PC-9 (cell line): ENCODE measurements around the gene TBC1D16. TPM values are rescaled to one million over a fixed set of nuclear protein-coding genes. Genes with fewer than 3 reads are reported as not detected.

Source experiments
- BruUV-seq: library from RNA; stranded (reverse); fragments of 400-500 nt; replicated peaks from 2 replicates; lab custom pipeline; 2021; lab: Mats Ljungman, UMichigan
- CTCF ChIA-PET: fragments of 300-600 bp; sonication (Branson Sonifier 250); formaldehyde crosslinking; loops from one replicate; lab custom pipeline; 2022; ENCODE audit warnings: antibody characterized with exemption; lab: Charles Lee
- POLR2A ChIA-PET: fragments of 300-600 bp; sonication (Branson Sonifier 250); formaldehyde crosslinking; loops from one replicate; lab custom pipeline; 2022; ENCODE audit warnings: antibody characterized with exemption; ENCODE audit not compliant: unreplicated experiment; lab: Charles Lee
- DNase-seq, 2 experiments: peaks; one replicate each; pipeline versions ENCODE4 v3.0.0 to v3.0.0-alpha.2; 2015 to 2022; ENCODE audit warnings: mixed read lengths in 1 of 2
- H2AFZ ChIP-seq: fragments of 200-600 bp; sonication (generic); 2 replicates; pipeline ENCODE4 v1.8.1; 2017; ENCODE audit warnings: antibody characterized with exemption
- H3F3A ChIP-seq: fragments of 200-600 bp; sonication (generic); 2 replicates; pipeline ENCODE4 v1.8.1; 2017; ENCODE audit warnings: antibody characterized with exemption, mild to moderate bottlenecking, low read depth; ENCODE audit not compliant: insufficient read depth
- H3K27ac ChIP-seq: fragments of 200-600 bp; sonication (generic); 2 replicates; pipeline ENCODE4 v1.6.1; 2016; ENCODE audit warnings: mixed run types
- H3K27me3 ChIP-seq: fragments of 200-600 bp; sonication (generic); 2 replicates; pipeline ENCODE4 v1.6.1; 2016; ENCODE audit warnings: low read depth, mixed run types; ENCODE audit not compliant: insufficient read depth
- H3K36me3 ChIP-seq: fragments of 200-600 bp; sonication (generic); 2 replicates; pipeline ENCODE4 v1.6.1; 2016; ENCODE audit warnings: low read depth, mixed run types
- H3K4me1 ChIP-seq: fragments of 200-600 bp; sonication (generic); replicated peaks from 2 replicates; pipeline ENCODE4 v1.6.1; 2016; ENCODE audit warnings: mixed run types; ENCODE audit not compliant: insufficient read depth
- H3K4me2 ChIP-seq: fragments of 200-600 bp; sonication (generic); 2 replicates; pipeline ENCODE4 v1.6.1; 2017; ENCODE audit warnings: mixed run types
- H3K4me3 ChIP-seq: fragments of 200-600 bp; sonication (generic); 2 replicates; pipeline ENCODE4 v1.6.1; 2016; ENCODE audit warnings: mixed run types
- H3K79me2 ChIP-seq: fragments of 200-600 bp; sonication (generic); 2 replicates; pipeline ENCODE4 v1.6.1; 2017; ENCODE audit warnings: low read depth, mixed run types
- H3K9me2 ChIP-seq: fragments of 200-600 bp; sonication (generic); 2 replicates; pipeline ENCODE4 v1.8.1; 2017; ENCODE audit warnings: mild to moderate bottlenecking; ENCODE audit not compliant: insufficient read depth
- H3K9me3 ChIP-seq: fragments of 200-600 bp; sonication (generic); 2 replicates; pipeline ENCODE4 v1.8.1; 2016; ENCODE audit warnings: low read depth; ENCODE audit not compliant: insufficient read depth
- H4K20me1 ChIP-seq: fragments of 200-600 bp; sonication (generic); 2 replicates; pipeline ENCODE4 v1.8.1; 2017; ENCODE audit not compliant: insufficient read depth
- EZH2 ChIP-seq: fragments of 200-600 bp; sonication (generic); IDR thresholded peaks from 2 replicates; pipeline ENCODE4 v1.8.0; 2017; ENCODE audit warnings: antibody characterized with exemption, low read depth
- intact Hi-C: fragments of 100-400 bp; cut with micrococcal nuclease; formaldehyde crosslinking; loops from one replicate; pipeline ENCODE4 v1.10.0; 2022; ENCODE audit not compliant: unreplicated experiment
- total RNA-seq: library from RNA; stranded (reverse); gene quantifications from 2 replicates; pipeline ENCODE4 v1.2.3, GENCODE V29; 2021
- TF ChIP-seq, protein P1 (sequence below): fragments of 200-600 bp; sonication (generic); conservative IDR thresholded peaks from 2 replicates; pipeline ENCODE4 v1.6.1; 2017; ENCODE audit warnings: mixed run types, antibody characterized with exemption, mild to moderate bottlenecking, moderate library complexity

The TBC1D16 gene
- total RNA-seq, 1 experiment from 2014 or later = 41.7 TPM

DNA sequence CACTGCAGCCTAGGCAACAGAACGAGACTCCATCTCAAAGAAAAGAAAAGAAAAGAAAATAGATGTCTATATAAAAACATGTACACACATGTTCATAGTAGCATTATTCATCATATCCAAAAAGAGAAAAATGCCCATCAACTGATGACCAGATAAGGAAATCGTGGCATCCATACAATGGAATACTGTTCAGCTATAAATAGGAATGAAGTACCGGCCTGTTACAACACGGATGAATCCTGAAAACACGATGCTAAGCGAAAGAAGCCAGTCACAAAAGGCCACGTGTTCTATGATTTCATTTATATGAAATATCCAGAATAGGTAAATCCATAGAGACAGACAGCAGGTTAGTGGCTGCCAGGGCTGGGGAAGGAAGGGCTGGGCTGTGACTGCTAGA is 65.8 kb downstream of the TBC1D16 start:
- Histone ChIP-seq H3K27ac (no peak overlapping the region), H3K9me3 (no peaks in the 10 kb centered on the region), H3K9me2 (no peaks in the 10 kb centered on the region), H3F3A (no peaks in the 10 kb centered on the region), H2AFZ (no peak overlapping the region), H4K20me1 (no peaks in the 10 kb centered on the region), H3K4me1 (no peaks in the 10 kb centered on the region), H3K4me3 (no peak overlapping the region), H3K4me2 (no peak overlapping the region), H3K27me3 (no peaks in the 10 kb centered on the region), H3K36me3 (no peaks in the 10 kb centered on the region), H3K79me2 (no peaks in the 10 kb centered on the region)
- DNase-seq = no peak
- ChIA-PET CTCF (no interaction called here), POLR2A (no interaction called here)
- intact Hi-C loops = no loop called here
- TF ChIP-seq, protein P1, sequence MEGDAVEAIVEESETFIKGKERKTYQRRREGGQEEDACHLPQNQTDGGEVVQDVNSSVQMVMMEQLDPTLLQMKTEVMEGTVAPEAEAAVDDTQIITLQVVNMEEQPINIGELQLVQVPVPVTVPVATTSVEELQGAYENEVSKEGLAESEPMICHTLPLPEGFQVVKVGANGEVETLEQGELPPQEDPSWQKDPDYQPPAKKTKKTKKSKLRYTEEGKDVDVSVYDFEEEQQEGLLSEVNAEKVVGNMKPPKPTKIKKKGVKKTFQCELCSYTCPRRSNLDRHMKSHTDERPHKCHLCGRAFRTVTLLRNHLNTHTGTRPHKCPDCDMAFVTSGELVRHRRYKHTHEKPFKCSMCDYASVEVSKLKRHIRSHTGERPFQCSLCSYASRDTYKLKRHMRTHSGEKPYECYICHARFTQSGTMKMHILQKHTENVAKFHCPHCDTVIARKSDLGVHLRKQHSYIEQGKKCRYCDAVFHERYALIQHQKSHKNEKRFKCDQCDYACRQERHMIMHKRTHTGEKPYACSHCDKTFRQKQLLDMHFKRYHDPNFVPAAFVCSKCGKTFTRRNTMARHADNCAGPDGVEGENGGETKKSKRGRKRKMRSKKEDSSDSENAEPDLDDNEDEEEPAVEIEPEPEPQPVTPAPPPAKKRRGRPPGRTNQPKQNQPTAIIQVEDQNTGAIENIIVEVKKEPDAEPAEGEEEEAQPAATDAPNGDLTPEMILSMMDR = no peak
- TF ChIP-seq EZH2 = no peak
- BruUV-seq = no TSS peak

DNA sequence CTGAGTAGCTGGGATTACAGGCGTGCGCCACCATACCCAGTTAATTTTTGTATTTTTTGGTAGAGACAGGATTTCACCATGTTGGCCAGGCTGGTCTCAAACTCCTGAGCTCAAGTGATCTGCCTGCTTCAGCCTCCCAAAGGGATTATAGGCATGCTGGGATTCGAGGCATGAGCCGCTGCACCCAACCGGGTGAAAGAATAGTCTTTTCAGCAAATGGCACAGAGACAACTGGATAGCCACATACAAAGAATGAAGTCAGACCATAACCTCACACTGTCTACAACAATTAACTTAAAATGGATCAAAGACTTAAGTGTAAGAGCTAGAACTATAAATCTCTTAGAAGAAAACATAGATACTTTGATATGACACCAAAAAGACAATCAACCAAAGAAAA is 67.6 kb downstream of the TBC1D16 start:
- POLR2A ChIA-PET = no interaction called here
- no peaks in the 10 kb centered on the region for H3K79me2 ChIP-seq
- H3K4me2 ChIP-seq = no peak overlapping the region
- CTCF ChIA-PET = interaction anchor here (0.6 kb wide), 1 partner anchor 44 kb away, joined by 3 read pairs; no protein-coding TSS in a partner anchor
- no peaks in the 10 kb centered on the region for H3K36me3 ChIP-seq
- H3K27ac ChIP-seq = no peak overlapping the region
- H3F3A ChIP-seq = no peaks in the 10 kb centered on the region
- no peak for TF ChIP-seq EZH2
- TF ChIP-seq, protein P1 = no peak
- H3K4me3 ChIP-seq = no peak overlapping the region
- H3K9me2 ChIP-seq = no peaks in the 10 kb centered on the region
- no peaks in the 10 kb centered on the region for H3K4me1 ChIP-seq
- H3K27me3 ChIP-seq = no peaks in the 10 kb centered on the region
- no peak for DNase-seq
- H2AFZ ChIP-seq = no peak overlapping the region
- no peaks in the 10 kb centered on the region for H4K20me1 ChIP-seq
- no TSS peak for BruUV-seq
- H3K9me3 ChIP-seq = no peaks in the 10 kb centered on the region
- intact Hi-C loops = no loop called here

DNA sequence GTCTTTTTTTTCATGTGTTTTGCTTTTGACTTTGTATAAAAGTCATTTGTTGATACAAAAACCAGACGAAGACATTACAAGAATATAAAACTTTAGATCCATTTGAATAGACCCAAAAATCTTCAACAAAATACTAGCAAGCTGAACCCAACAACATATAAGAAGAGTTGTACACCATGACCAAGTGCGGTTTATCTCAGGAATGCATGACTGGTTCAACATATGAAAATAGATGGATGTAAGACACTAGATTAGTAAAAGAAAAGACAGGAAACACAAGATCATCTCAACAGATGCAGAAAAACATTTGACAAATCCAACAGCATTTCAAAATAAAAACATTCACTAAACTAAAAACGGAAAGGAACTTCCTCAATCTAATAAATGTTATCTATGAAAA is 69.0 kb downstream of the TBC1D16 start:
- H3K27ac ChIP-seq = no peak overlapping the region
- no peak overlapping the region for H3K4me3 ChIP-seq
- no peak overlapping the region for H3K4me2 ChIP-seq
- no peaks in the 10 kb centered on the region for H3K9me2 ChIP-seq
- intact Hi-C loops = no loop called here
- TF ChIP-seq, protein P1 = no peak
- no peak for TF ChIP-seq EZH2
- no peaks in the 10 kb centered on the region for H3K4me1 ChIP-seq
- no peaks in the 10 kb centered on the region for H3K79me2 ChIP-seq
- no peaks in the 10 kb centered on the region for H3K27me3 ChIP-seq
- no peak overlapping the region for H2AFZ ChIP-seq
- no peak for DNase-seq
- no peaks in the 10 kb centered on the region for H3K36me3 ChIP-seq
- POLR2A ChIA-PET = no interaction called here
- no peaks in the 10 kb centered on the region for H4K20me1 ChIP-seq
- no TSS peak for BruUV-seq
- H3F3A ChIP-seq = no peaks in the 10 kb centered on the region
- CTCF ChIA-PET = no interaction called here
- no peaks in the 10 kb centered on the region for H3K9me3 ChIP-seq
